GM19025 (cell line): Measurements from ENCODE around the gene PANK3.
"Not testable (repeated sequence)": the region's sequence is repeated elsewhere in the genome, so short reads cannot be mapped to it uniquely, and the experiment has no call there.

Experiments
- ATAC-seq: cut with Tn5 transposase; IDR thresholded peaks from one replicate; pipeline ENCODE4 v1.9.1; 2021; ENCODE audit warnings: mild to moderate bottlenecking, low read depth, moderate library complexity; ENCODE audit not compliant: unreplicated experiment

Gene PANK3

GRCh38 chr5:168557389-168557788 is 21.8 kb downstream of the PANK3 start:
- ATAC-seq: no peak

- ATAC-seq: no peak
Measured at GRCh38 chr5:168553377-168554130, 25.6 kb downstream of the PANK3 start.

- ATAC-seq: no peak
Measured at GRCh38 chr5:168552146-168552545, 27.0 kb downstream of the PANK3 start.

GRCh38 chr5:168550656-168551055 is 28.5 kb downstream of the PANK3 start:
- no peak for ATAC-seq

GRCh38 chr5:168549554-168549953 is 29.6 kb downstream of the PANK3 start:
- ATAC-seq: no peak

GRCh38 chr5:168537176-168537575 is 42.0 kb downstream of the PANK3 start:
- no peak for ATAC-seq

- not testable (repeated sequence) for ATAC-seq
Measured at GRCh38 chr5:168534351-168534750, 44.8 kb downstream of the PANK3 start.

- ATAC-seq: no peak
Measured at GRCh38 chr5:168531987-168532864, 46.9 kb downstream of the PANK3 start.

- no peak for ATAC-seq
Measured at GRCh38 chr5:168531191-168531590, 48.0 kb downstream of the PANK3 start.

- ATAC-seq: no peak
Measured at GRCh38 chr5:168530621-168531150, 48.5 kb downstream of the PANK3 start.

GRCh38 chr5:168529374-168530234 is 49.6 kb downstream of the PANK3 start:
- no peak for ATAC-seq

- no peak for ATAC-seq
Measured at GRCh38 chr5:168528521-168529373, 50.4 kb downstream of the PANK3 start, which contains the start of gene FBLL1. Gene FBLL1, plus strand, starts transcription at chr5:168529305. Its CDS starts 200 bp downstream, at chr5:168529505.

GRCh38 chr5:168527756-168528295 is 51.3 kb downstream of the PANK3 start:
- ATAC-seq: no peak

GRCh38 chr5:168525856-168526255 is 53.3 kb downstream of the PANK3 start:
- ATAC-seq: no peak

- ATAC-seq: no peak
Measured at GRCh38 chr5:168513861-168514428, 65.2 kb downstream of the PANK3 start.

GRCh38 chr5:168502563-168503237 is 76.5 kb downstream of the PANK3 start:
- no peak for ATAC-seq
